GM18511 (cell line): ENCODE results near the gene CACNA1C.
"Not testable (repeated sequence)": the region's sequence is repeated elsewhere in the genome, so short reads cannot be mapped to it uniquely, and the experiment has no call there.

Experiments
- ATAC-seq: cut with Tn5 transposase; IDR thresholded peaks from one replicate; pipeline ENCODE4 v1.9.1; 2021; ENCODE audit warnings: mild to moderate bottlenecking, moderate library complexity; ENCODE audit not compliant: unreplicated experiment

Gene CACNA1C

GRCh38 chr12:2463719-2464118, 410.9 kb downstream of the CACNA1C start:
- ATAC-seq = no peak

- ATAC-seq = no peak
These were observed 412.9 kb downstream of the CACNA1C start for GRCh38 chr12:2465681-2466080.

- no peak for ATAC-seq
These were observed 413.4 kb downstream of the CACNA1C start for GRCh38 chr12:2466211-2466610.

- ATAC-seq = no peak
These were observed 414.8 kb downstream of the CACNA1C start for GRCh38 chr12:2467447-2468195.

GRCh38 chr12:2475984-2476383, 423.2 kb downstream of the CACNA1C start:
- ATAC-seq = no peak

- no peak for ATAC-seq
These were observed 424.4 kb downstream of the CACNA1C start for GRCh38 chr12:2477009-2477766.

GRCh38 chr12:2479851-2480535, 427.2 kb downstream of the CACNA1C start:
- no peak for ATAC-seq

GRCh38 chr12:2481346-2481745, 428.6 kb downstream of the CACNA1C start:
- ATAC-seq = no peak

- ATAC-seq = no peak
These were observed 429.2 kb downstream of the CACNA1C start for GRCh38 chr12:2481951-2482350.

- no peak for ATAC-seq
These were observed 430.3 kb downstream of the CACNA1C start for GRCh38 chr12:2482938-2483660.

GRCh38 chr12:2483713-2484112, 430.9 kb downstream of the CACNA1C start:
- no peak for ATAC-seq

- no peak for ATAC-seq
These were observed 431.5 kb downstream of the CACNA1C start for GRCh38 chr12:2484141-2484776.

- ATAC-seq = no peak
These were observed 432.9 kb downstream of the CACNA1C start for GRCh38 chr12:2485681-2486080.

GRCh38 chr12:2486796-2487195, 434.0 kb downstream of the CACNA1C start:
- ATAC-seq = no peak

- no peak for ATAC-seq
These were observed 434.5 kb downstream of the CACNA1C start for GRCh38 chr12:2487278-2487677.

GRCh38 chr12:2488131-2488530, 435.3 kb downstream of the CACNA1C start:
- ATAC-seq = no peak

GRCh38 chr12:2488596-2488995, 435.8 kb downstream of the CACNA1C start:
- no peak for ATAC-seq

- ATAC-seq = no peak
These were observed 436.5 kb downstream of the CACNA1C start for GRCh38 chr12:2489275-2489674.

- ATAC-seq = no peak
These were observed 438.0 kb downstream of the CACNA1C start for GRCh38 chr12:2490831-2491230.

- not testable (repeated sequence) for ATAC-seq
These were observed 438.6 kb downstream of the CACNA1C start for GRCh38 chr12:2491349-2491748.

GRCh38 chr12:2492236-2492635, 439.4 kb downstream of the CACNA1C start:
- no peak for ATAC-seq
